H1 (cell line): ENCODE data around the gene CEBPA. TPM values are rescaled to one million over a fixed set of nuclear protein-coding genes. Genes with fewer than 3 reads are reported as not detected.

ENCODE experiments used
- CTCF ChIA-PET: fragments of 300-600 bp; sonication (Branson Sonifier 250); formaldehyde crosslinking; loops from one replicate; lab custom pipeline; 2021; ENCODE audit not compliant: partially characterized antibody; lab: Charles Lee
- POLR2A ChIA-PET: fragments of 300-600 bp; sonication (Branson Sonifier 250); formaldehyde crosslinking; loops from one replicate; lab custom pipeline; 2021; ENCODE audit warnings: inconsistent platforms; ENCODE audit not compliant: partially characterized antibody; lab: Charles Lee
- DNase-seq, 2 experiments: peaks; one replicate each; pipeline versions ENCODE4 v3.0.0 to v3.0.0-alpha.2; 2010 to 2022; ENCODE audit warnings: low spot score in 2 of 2, low read depth in 1 of 2, mixed read lengths in 1 of 2
- FAIRE-seq: peaks from 2 replicates; lab custom pipeline; 2011; peaks lifted over from hg19 to GRCh38; lab: Jason Lieb, UNC
- H2AFZ ChIP-seq: 2 replicates; pipeline ENCODE4 v1.8.1; 2012; ENCODE audit warnings: low read length, inconsistent platforms
- H2AK5ac ChIP-seq: 2 replicates; pipeline ENCODE4 v1.6.1; 2013; ENCODE audit warnings: low read depth, low read length
- H2BK120ac ChIP-seq: replicated peaks from 2 replicates; pipeline ENCODE3; 2013; ENCODE audit warnings: low read depth, low read length, inconsistent platforms
- H2BK12ac ChIP-seq: 2 replicates; pipeline ENCODE4 v1.6.1; 2013; ENCODE audit warnings: low read depth, low read length
- H2BK15ac ChIP-seq: 2 replicates; pipeline ENCODE4 v1.6.1; 2013; ENCODE audit warnings: low read length
- H2BK20ac ChIP-seq: 2 replicates; pipeline ENCODE4 v1.6.1; 2013; ENCODE audit warnings: low read length
- H2BK5ac ChIP-seq: 2 replicates; pipeline ENCODE4 v1.6.1; 2013; ENCODE audit warnings: low read depth, low read length
- H3K14ac ChIP-seq: 2 replicates; pipeline ENCODE4 v1.6.1; 2013; ENCODE audit warnings: inconsistent platforms; ENCODE audit not compliant: insufficient read length
- H3K18ac ChIP-seq: 2 replicates; pipeline ENCODE4 v1.6.1; 2013; ENCODE audit warnings: low read length; ENCODE audit errors: extremely low read depth
- H3K23ac ChIP-seq: 2 replicates; pipeline ENCODE4 v1.6.1; 2013; ENCODE audit warnings: inconsistent platforms; ENCODE audit not compliant: insufficient read length
- H3K23me2 ChIP-seq: 2 replicates; pipeline ENCODE4 v1.6.1; 2013; ENCODE audit warnings: low read depth, low read length
- H3K27ac ChIP-seq: 2 replicates; pipeline ENCODE4 v1.6.1; 2011; ENCODE audit warnings: low read depth, low read length, inconsistent platforms
- H3K27me3 ChIP-seq, 4 experiments: replicated peaks in 1 of 4; 1 replicate in 1 of 4; 2 replicates in 3 of 4; pipeline versions ENCODE4 v1.6.1 to v1.8.1; 2011 to 2013; ENCODE audit warnings: low read length in 3 of 4, mild to moderate bottlenecking in 3 of 4, inconsistent platforms in 2 of 4, mixed read lengths in 2 of 4, moderate library complexity in 1 of 4; ENCODE audit not compliant: control insufficient read depth in 3 of 4, insufficient read depth in 3 of 4; ENCODE audit errors: extremely low read depth in 1 of 4
- H3K36me3 ChIP-seq, 4 experiments: 2 replicates each; pipeline versions ENCODE4 v1.6.1 to v1.8.1; 2011 to 2013; ENCODE audit warnings: mild to moderate bottlenecking in 4 of 4, low read length in 3 of 4, moderate library complexity in 2 of 4, control low read depth in 1 of 4, inconsistent platforms in 1 of 4; ENCODE audit not compliant: insufficient read depth in 4 of 4, control insufficient read depth in 2 of 4
- H3K4ac ChIP-seq: replicated peaks from 2 replicates; pipeline ENCODE3; 2013; ENCODE audit warnings: low read length, low read depth, mixed read lengths, inconsistent platforms; ENCODE audit not compliant: insufficient read length
- H3K4me1 ChIP-seq, 4 experiments: replicated peaks in 1 of 4; 1 replicate in 1 of 4; 2 replicates in 3 of 4; pipeline versions ENCODE4 v1.6.1 to v1.8.1; 2011 to 2013; ENCODE audit warnings: low read length in 3 of 4, inconsistent platforms in 2 of 4, mixed read lengths in 1 of 4; ENCODE audit not compliant: insufficient read depth in 4 of 4, control insufficient read depth in 3 of 4
- H3K4me2 ChIP-seq, 2 experiments: 2 replicates each; pipeline versions ENCODE4 v1.6.1 to v1.8.1; 2011 to 2013; ENCODE audit warnings: low read depth in 2 of 2, low read length in 2 of 2, control low read depth in 1 of 2, inconsistent platforms in 1 of 2, mild to moderate bottlenecking in 1 of 2; ENCODE audit not compliant: insufficient read depth in 1 of 2
- H3K4me3 ChIP-seq, 4 experiments: fragments of 200-600, 300-600 bp in 1 of 4; sonication (generic), shearing (Covaris generic), sonication (Bioruptor Twin) in 1 of 4; 2 replicates each; pipeline versions ENCODE4 v1.5.1 to v1.8.1; 2011 to 2016; ENCODE audit warnings: low read length in 4 of 4, low read depth in 3 of 4, control low read depth in 2 of 4, inconsistent platforms in 2 of 4, mild to moderate bottlenecking in 2 of 4, mixed read lengths in 1 of 4, moderate library complexity in 1 of 4; ENCODE audit not compliant: insufficient read depth in 2 of 4; ENCODE audit errors: extremely low read depth in 1 of 4
- H3K56ac ChIP-seq: replicated peaks from 2 replicates; pipeline ENCODE3; 2013; ENCODE audit warnings: low read depth, mild to moderate bottlenecking, mixed read lengths, low read length, inconsistent platforms; ENCODE audit not compliant: insufficient read length
- H3K79me1 ChIP-seq: 2 replicates; pipeline ENCODE4 v1.6.1; 2013; ENCODE audit warnings: low read depth, low read length, control low read depth
- H3K79me2 ChIP-seq, 2 experiments: 2 replicates each; pipeline versions ENCODE4 v1.6.1 to v1.8.1; 2012 to 2013; ENCODE audit warnings: low read length in 2 of 2, mild to moderate bottlenecking in 2 of 2, inconsistent platforms in 1 of 2; ENCODE audit not compliant: insufficient read depth in 2 of 2, control insufficient read depth in 1 of 2
- H3K9ac ChIP-seq, 4 experiments: replicated peaks in 1 of 4; 1 replicate in 1 of 4; 2 replicates in 3 of 4; pipeline versions ENCODE4 v1.6.1 to v1.8.1; 2011 to 2013; ENCODE audit warnings: low read depth in 3 of 4, low read length in 3 of 4, control low read depth in 2 of 4, mild to moderate bottlenecking in 2 of 4, moderate library complexity in 2 of 4, inconsistent platforms in 1 of 4; ENCODE audit errors: extremely low read depth in 1 of 4
- H3K9me3 ChIP-seq, 2 experiments: 2 replicates each; pipeline versions ENCODE4 v1.6.1 to v1.8.1; 2012 to 2013; ENCODE audit warnings: mild to moderate bottlenecking in 2 of 2, moderate library complexity in 2 of 2, control low read depth in 1 of 2, inconsistent platforms in 1 of 2, low read depth in 1 of 2, low read length in 1 of 2, mixed read lengths in 1 of 2; ENCODE audit not compliant: insufficient read depth in 2 of 2
- H4K20me1 ChIP-seq, 2 experiments: replicated peaks in 1 of 2; 2 replicates each; pipeline versions ENCODE3 to v1.8.1; 2011 to 2013; ENCODE audit warnings: inconsistent platforms in 2 of 2, low read length in 2 of 2, mild to moderate bottlenecking in 1 of 2; ENCODE audit not compliant: insufficient read depth in 2 of 2, control insufficient read depth in 1 of 2
- H4K5ac ChIP-seq: 2 replicates; pipeline ENCODE4 v1.6.1; 2013; ENCODE audit warnings: low read length, low read depth, mixed read lengths, inconsistent platforms; ENCODE audit not compliant: insufficient read length
- H4K8ac ChIP-seq: 2 replicates; pipeline ENCODE4 v1.8.0; 2013; ENCODE audit warnings: mild to moderate bottlenecking, moderate library complexity, low read length, inconsistent platforms; ENCODE audit not compliant: insufficient read depth; ENCODE audit errors: extremely low read depth
- H4K91ac ChIP-seq: replicated peaks from 2 replicates; pipeline ENCODE3; 2013; ENCODE audit warnings: low read length, mixed read lengths, inconsistent platforms; ENCODE audit not compliant: insufficient read length
- KDM5A ChIP-seq: fragments of 200-600 bp; IDR thresholded peaks from 2 replicates; pipeline ENCODE4 v1.7.1; 2012; ENCODE audit warnings: mild to moderate bottlenecking, low read length, inconsistent platforms, mixed read lengths
- RNF2 ChIP-seq: fragments of 200-900, 300-1000 bp; sonication (generic); IDR thresholded peaks from 2 replicates; pipeline ENCODE4 v1.7.1; 2016; ENCODE audit warnings: borderline replicate concordance, low read depth, mild to moderate bottlenecking, antibody characterized with exemption, low read length; ENCODE audit not compliant: poor library complexity, severe bottlenecking; ENCODE audit errors: missing control alignments
- SAP30 ChIP-seq: fragments of 300-600 bp; sonication (generic); IDR thresholded peaks from 2 replicates; pipeline ENCODE4 v1.7.1; 2012; ENCODE audit warnings: low read length, moderate library complexity, mild to moderate bottlenecking, inconsistent platforms; ENCODE audit not compliant: insufficient read depth, insufficient replicate concordance
- WGBS, 2 experiments: shearing (Covaris generic) in 1 of 2; methylation state at CpG; one replicate each; pipeline versions ENCODE4 v1.1.6 to v1.1.7; 2013 to 2015; ENCODE audit warnings: low lambda C conversion rate in 2 of 2, mixed read lengths in 2 of 2, inconsistent platforms in 1 of 2, low coverage in 1 of 2, missing lambda C conversion rate in 1 of 2; ENCODE audit not compliant: insufficient replicate concordance in 2 of 2, insufficient coverage in 1 of 2, insufficient read length in 1 of 2; ENCODE audit errors: extremely low coverage in 1 of 2, missing lambda C conversion rate in 1 of 2; 5-methylcytosine and 5-hydroxymethylcytosine counted together
- polyA plus RNA-seq, 7 experiments: library from polyadenylated mRNA; depleted of rRNA in 3 of 7; stranded (reverse) in 5 of 7; unstranded in 2 of 7; fragments of >200 nt in 5 of 7; fragments of 200-250 nt in 2 of 7; gene quantifications; 1 replicate in 5 of 7; 2 replicates in 1 of 7; 4 replicates in 1 of 7; pipeline versions ENCODE4 v1.2.1 to v1.2.3, GENCODE V29; 2011 to 2013; ENCODE audit warnings: missing spikeins in 2 of 7, mixed read lengths in 2 of 7
- total RNA-seq: library from RNA; stranded (reverse); fragmentation: NEBNext Ultra II Directional; extraction: Animal tissue kit (Norgen Biotek cat#: 25700); gene quantifications from 2 replicates; pipeline ENCODE4 v1.2.1, GENCODE V29; 2021

Gene CEBPA
- total and polyA plus RNA-seq, 2 of the 8 experiments (the other 6 are each of a cell fraction or from before 2014, with no cell fraction given) = 2.0 to 2.7 TPM

GRCh38 chr19:33323093-33323820 is 20.9 kb upstream of the CEBPA start:
- H3K18ac ChIP-seq = no peak overlapping the region
- H4K91ac ChIP-seq = no peak overlapping the region
- H2BK5ac ChIP-seq = no peak overlapping the region
- ChIA-PET POLR2A (interaction anchor here (1.0 kb wide), 1 partner anchor 22 kb away, joined by 4 read pairs; no protein-coding TSS in a partner anchor), CTCF (interaction anchor here (1.0 kb wide), 2 partner anchors 16 to 76 kb away, joined by 3 read pairs; no protein-coding TSS in a partner anchor)
- no peak overlapping the region for H3K14ac ChIP-seq
- H2BK15ac ChIP-seq = no peak overlapping the region
- H3K4me1 ChIP-seq = no peaks in the 10 kb centered on the region
- H3K4me3 ChIP-seq = no peak overlapping the region
- H3K23me2 ChIP-seq = no peaks in the 10 kb centered on the region
- FAIRE-seq (no peak), DNase-seq (no peak)
- H3K27me3 ChIP-seq = no peaks in the 10 kb centered on the region
- H3K23ac ChIP-seq = no peak overlapping the region
- H3K9ac ChIP-seq = no peak overlapping the region
- H3K79me1 ChIP-seq = no peaks in the 10 kb centered on the region
- no peaks in the 10 kb centered on the region for H4K20me1 ChIP-seq
- H2AFZ ChIP-seq = no peak overlapping the region
- H2BK12ac ChIP-seq = no peak overlapping the region
- H3K27ac ChIP-seq = no peak overlapping the region
- H3K9me3 ChIP-seq = 0 out of 4 replicates have a peak, but pooled peaks cover 3 to 4% of the 10 kb centered on the region in 2 experiments
- H3K56ac ChIP-seq = no peak overlapping the region
- no peak overlapping the region for H3K4me2 ChIP-seq
- 89% methylated on average over 6 of the region's 6 CpGs; no CpG with 5 or more reads in 1 of the 2 experiments for WGBS, 2 experiments
- no peaks in the 10 kb centered on the region for H3K79me2 ChIP-seq
- no peak overlapping the region for H4K8ac ChIP-seq
- H3K36me3 ChIP-seq = no peaks in the 10 kb centered on the region
- H3K4ac ChIP-seq = no peak overlapping the region
- no peak overlapping the region for H2BK120ac ChIP-seq
- H2AK5ac ChIP-seq = no peak overlapping the region
- H4K5ac ChIP-seq = no peak overlapping the region
- no peak overlapping the region for H2BK20ac ChIP-seq
- TF ChIP-seq SAP30 = no peak
- TF ChIP-seq RNF2 = no peak
- TF ChIP-seq KDM5A = no peak
